CD4-positive, alpha-beta T cell (primary cell): ENCODE data around the gene KDM8. TPM values are rescaled to one million over a fixed set of nuclear protein-coding genes. Genes with fewer than 3 reads are reported as not detected.

Experiments
- ATAC-seq: fragments of 200-7000 bp; cut with Tn5 transposase; one replicate; pipeline ENCODE4 v1.10.0; 2022; ENCODE audit warnings: mild to moderate bottlenecking; ENCODE audit not compliant: poor library complexity
- CTCF ChIA-PET: fragments of 350-600 bp; sonication (Branson Sonifier 250); formaldehyde crosslinking; loops from one replicate; lab custom pipeline; 2021; ENCODE audit warnings: antibody characterized with exemption, inconsistent platforms; lab: Charles Lee
- POLR2A ChIA-PET: fragments of 350-600 bp; sonication (Branson Sonifier 250); formaldehyde crosslinking; loops from one replicate; lab custom pipeline; 2021; ENCODE audit warnings: antibody characterized with exemption, inconsistent platforms; lab: Charles Lee
- DNase-seq, 14 experiments: peaks; one replicate each; pipeline ENCODE4 v3.0.0-alpha.2; 2013 to 2020; ENCODE audit warnings: mixed read lengths in 2 of 14
- H3K27ac ChIP-seq, 2 donors: one replicate each; pipeline versions ENCODE4 v1.5.1 to v1.7.0; 2013; ENCODE audit warnings: low read length in 2 of 2, low read depth in 1 of 2, mild to moderate bottlenecking in 1 of 2
- H3K27me3 ChIP-seq, 2 experiments: 1 replicate in 1 of 2; 2 replicates in 1 of 2; pipeline versions ENCODE4 v1.6.1 to v1.7.0; 2013; ENCODE audit warnings: low read length in 2 of 2, control low read depth in 1 of 2, mild to moderate bottlenecking in 1 of 2, moderate library complexity in 1 of 2; ENCODE audit not compliant: insufficient read depth in 2 of 2, control insufficient read depth in 1 of 2
- H3K36me3 ChIP-seq: one replicate; pipeline ENCODE4 v1.6.1; 2013; ENCODE audit warnings: low read length, control low read depth; ENCODE audit not compliant: insufficient read depth
- H3K4me1 ChIP-seq: one replicate; pipeline ENCODE4 v1.6.1; 2013; ENCODE audit warnings: low read length, control low read depth; ENCODE audit not compliant: insufficient read depth
- H3K4me3 ChIP-seq: one replicate; pipeline ENCODE4 v1.5.1; 2013; ENCODE audit warnings: mild to moderate bottlenecking, low read length, moderate library complexity
- H3K9me3 ChIP-seq, 2 experiments: 1 replicate in 1 of 2; 2 replicates in 1 of 2; pipeline versions ENCODE4 v1.6.1 to v1.7.0; 2013; ENCODE audit warnings: low read length in 2 of 2, mild to moderate bottlenecking in 2 of 2, control low read depth in 1 of 2, moderate library complexity in 1 of 2; ENCODE audit not compliant: control insufficient read depth in 1 of 2, insufficient read depth in 1 of 2
- H3K27ac Mint-ChIP-seq: one replicate; pipeline ENCODE4 v1.8.0; 2020; ENCODE audit warnings: mixed read lengths
- H3K27me3 Mint-ChIP-seq: one replicate; pipeline ENCODE4 v1.8.0; 2021; ENCODE audit warnings: mixed read lengths
- H3K36me3 Mint-ChIP-seq: one replicate; pipeline ENCODE4 v1.8.0; 2021; ENCODE audit warnings: low read depth, mixed read lengths
- H3K4me1 Mint-ChIP-seq: one replicate; pipeline ENCODE4 v1.8.0; 2021; ENCODE audit warnings: low read depth, mixed read lengths
- H3K4me3 Mint-ChIP-seq: one replicate; pipeline ENCODE4 v1.8.0; 2020; ENCODE audit warnings: mild to moderate bottlenecking, mixed read lengths
- H3K9me3 Mint-ChIP-seq: one replicate; pipeline ENCODE4 v1.8.0; 2020; ENCODE audit warnings: mixed read lengths
- CTCF ChIP-seq: fragments of 200-600 bp; IDR thresholded peaks from one replicate; pipeline ENCODE4 v1.8.0; 2022; ENCODE audit warnings: antibody characterized with exemption, mild to moderate bottlenecking
- intact Hi-C, 2 experiments: fragments of 100-400 bp; cut with DNase I in 1 of 2; cut with micrococcal nuclease in 1 of 2; formaldehyde crosslinking; loops; one replicate each; pipeline versions ENCODE4 v1.15.1 to v1.9.0; 2023 to 2025; cut with DNase I, micrococcal nuclease
- total RNA-seq, 174 experiments: library from RNA in 2 of 174; stranded (reverse) in 2 of 174; gene quantifications; one replicate each; pipeline ENCODE4 v1.2.3 and lab custom pipeline; 2021 to 2026

Gene KDM8
- total RNA-seq, 2 experiments from 2014 or later: 15.1 to 17.3 TPM

DNA sequence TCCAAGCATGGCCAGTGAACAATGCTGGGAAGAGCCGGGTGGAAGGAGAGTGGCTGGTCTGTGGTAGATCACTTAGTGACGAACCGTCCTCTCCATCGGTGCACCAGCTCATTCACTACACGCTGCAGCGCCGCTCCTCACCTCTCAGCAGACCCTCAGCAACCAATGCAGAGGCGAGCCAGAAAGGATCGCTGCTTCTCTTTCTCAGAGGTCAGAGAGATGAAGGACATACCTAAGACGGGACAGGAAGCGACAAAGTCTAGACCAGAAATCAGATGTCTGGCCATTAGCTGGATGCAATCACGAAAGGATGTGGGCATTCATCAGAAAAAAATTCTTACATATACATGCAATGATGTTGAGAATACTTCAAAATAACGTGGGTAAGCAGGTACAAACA lies 38.3 kb downstream of the KDM8 start:
- CTCF ChIA-PET: interaction anchor here (1.3 to 1.4 kb wide), 2 partner anchors 11 to 13 kb away, joined by 5 read pairs; no protein-coding TSS in a partner anchor
- Mint-ChIP-seq H3K36me3 (peaks cover 14% of the 10 kb centered on the region), H3K27ac (peak overlapping the region; percentile 86), H3K27me3 (no peaks in the 10 kb centered on the region), H3K4me3 (no peak overlapping the region), H3K9me3 (no peaks in the 10 kb centered on the region), H3K4me1 (peaks cover 85% of the 10 kb centered on the region)
- POLR2A ChIA-PET: interaction anchor here (1.1 to 1.8 kb wide), 4 partner anchors 11 to 76 kb away, joined by 3 to 9 read pairs (median 5); no protein-coding TSS in a partner anchor
- no peak for DNase-seq
- no peak overlapping the region for H3K4me3 ChIP-seq
- no peak for ATAC-seq
- H3K27ac ChIP-seq: no peak overlapping the region
- no peaks in the 10 kb centered on the region for H3K9me3 ChIP-seq
- intact Hi-C loops: no loop called here
- peaks cover 14% of the 10 kb centered on the region for H3K36me3 ChIP-seq
- H3K4me1 ChIP-seq: peaks cover 73% of the 10 kb centered on the region
- no peak for TF ChIP-seq CTCF
- no peaks in the 10 kb centered on the region for H3K27me3 ChIP-seq

GRCh38 chr16:27242398-27242797 lies 39.1 kb downstream of the KDM8 start:
- intact Hi-C loops: no loop called here
- Histone ChIP-seq H3K4me3 (no peak overlapping the region), H3K27me3 (no peaks in the 10 kb centered on the region), H3K27ac (no peak overlapping the region), H3K4me1 (peaks cover 67% of the 10 kb centered on the region), H3K36me3 (peaks cover 14% of the 10 kb centered on the region), H3K9me3 (no peaks in the 10 kb centered on the region)
- peak overlapping the region; percentile 86 for H3K27ac Mint-ChIP-seq
- H3K27me3 Mint-ChIP-seq: no peaks in the 10 kb centered on the region
- peak in 1 of 14 experiments; percentile 1 for DNase-seq
- peaks cover 85% of the 10 kb centered on the region for H3K4me1 Mint-ChIP-seq
- TF ChIP-seq CTCF: no peak
- peaks cover 19% of the 10 kb centered on the region for H3K36me3 Mint-ChIP-seq
- no peak for ATAC-seq
- peak overlapping the region; percentile 60 for H3K4me3 Mint-ChIP-seq
- POLR2A ChIA-PET: interaction anchor here (0.9 to 1.9 kb wide), 9 partner anchors 8 to 212 kb away, joined by 3 to 8 read pairs (median 3); partner anchors contain the start of genes KDM8 and NSMCE1
- H3K9me3 Mint-ChIP-seq: no peaks in the 10 kb centered on the region
- CTCF ChIA-PET: interaction anchor here (0.5 to 1.3 kb wide), 2 partner anchors 12 to 32 kb away, joined by 3 to 5 read pairs; no protein-coding TSS in a partner anchor

DNA sequence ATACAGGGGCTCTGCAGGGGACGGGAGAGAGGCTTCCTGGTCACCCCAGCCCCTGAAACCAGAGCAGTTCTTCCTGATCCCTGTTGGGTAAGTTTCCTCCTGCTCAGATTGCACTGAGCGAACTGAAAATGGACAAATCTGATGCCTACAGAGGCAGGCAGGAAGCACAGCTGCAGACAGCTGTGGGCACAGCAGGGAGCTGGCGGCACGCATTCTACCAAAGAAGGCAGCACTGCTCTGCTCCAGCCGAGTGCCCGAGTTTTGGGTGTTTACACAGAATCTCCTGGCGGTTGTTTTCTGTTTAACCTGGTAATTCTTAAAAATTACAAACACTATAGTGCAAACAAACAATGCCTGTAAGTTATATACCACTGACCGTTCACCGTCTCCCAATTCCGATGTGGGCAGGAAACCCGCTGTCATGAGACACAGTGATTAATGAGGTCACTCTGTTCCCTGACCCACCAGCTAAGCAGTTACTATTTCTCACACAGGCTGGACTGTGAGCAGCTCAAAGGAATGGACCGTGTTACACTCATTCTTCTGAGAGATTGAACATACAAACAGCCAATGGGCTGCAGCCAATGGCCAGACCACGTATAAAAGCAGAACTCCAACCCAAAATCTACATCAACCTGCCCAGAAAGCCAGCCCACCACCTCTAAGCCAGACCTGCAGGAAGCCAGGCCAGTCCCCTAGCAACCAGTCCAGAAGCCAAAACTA lies 39.7 kb downstream of the KDM8 start:
- H3K4me1 ChIP-seq: peaks cover 60% of the 10 kb centered on the region
- Mint-ChIP-seq H3K36me3 (peaks cover 24% of the 10 kb centered on the region), H3K27me3 (no peaks in the 10 kb centered on the region), H3K27ac (peak overlapping the region; percentile 86), H3K4me1 (peaks cover 82% of the 10 kb centered on the region), H3K4me3 (peak overlapping the region; percentile 60), H3K9me3 (no peaks in the 10 kb centered on the region)
- DNase-seq (peak in 10 of 14 experiments; percentile 21 to 70 (median 36)), ATAC-seq (peak; percentile 80)
- ChIA-PET POLR2A (interaction anchor here (0.9 to 1.9 kb wide), 9 partner anchors 8 to 211 kb away, joined by 3 to 8 read pairs (median 4); partner anchors contain the start of genes KDM8 and NSMCE1), CTCF (interaction anchor here (0.5 to 1.4 kb wide), 3 partner anchors 8 to 32 kb away, joined by 3 to 7 read pairs (median 5); no protein-coding TSS in a partner anchor)
- TF ChIP-seq CTCF: no peak
- no peaks in the 10 kb centered on the region for H3K9me3 ChIP-seq
- H3K27me3 ChIP-seq: no peaks in the 10 kb centered on the region
- peak overlapping the region; percentile 15 for H3K4me3 ChIP-seq
- H3K36me3 ChIP-seq: peaks cover 14% of the 10 kb centered on the region
- intact Hi-C loops: no loop called here
- no peak overlapping the region for H3K27ac ChIP-seq
